ENCODE results near the gene COL8A2. TPM values are rescaled to one million over a fixed set of nuclear protein-coding genes. Genes with fewer than 3 reads are reported as not detected.

COL8A2 gene
- total RNA-seq, 1 experiment from 2014 or later: 0.24 TPM

- POLR2A ChIA-PET (ENCODE audit: low non-redundant PET): no interaction called here
Observed at GRCh38 chr1:36157115-36157903, 32.3 kb upstream of the COL8A2 start.

GRCh38 chr1:36156329-36157114 lies 31.5 kb upstream of the COL8A2 start:
- CTCF ChIA-PET: interaction anchor here (1.0 kb wide), 1 partner anchor 129 kb away, joined by 3 read pairs; no protein-coding TSS in a partner anchor

More at GRCh38 chr1:36157115-36157903, 32.3 kb upstream of the COL8A2 start:
- Histone ChIP-seq H3K4me3 (ENCODE audit: low read depth, low read length, poor library complexity, severe bottlenecking) (peak overlapping the region; percentile 100), H3K9me3 (ENCODE audit: low read depth, low read length, poor library complexity, severe bottlenecking) (no peaks in the 10 kb centered on the region), H3K4me1 (ENCODE audit: insufficient read depth, low read length, poor library complexity, severe bottlenecking) (peaks cover 51% of the 10 kb centered on the region), H3K36me3 (ENCODE audit: insufficient read depth, low read length, poor library complexity, severe bottlenecking) (no peaks in the 10 kb centered on the region), H3K27me3 (replicated peaks; ENCODE audit: insufficient read depth, low read depth, low read length, poor library complexity) (no peaks in the 10 kb centered on the region), H3K27ac (ENCODE audit: low read depth, low read length, poor library complexity, severe bottlenecking) (peak overlapping the region; percentile 98)
- BruUV-seq (replicated peaks): no TSS peak
- CTCF ChIA-PET: interaction anchor here (0.6 to 0.8 kb wide), 2 partner anchors 31 to 131 kb away, joined by 3 to 4 read pairs; no protein-coding TSS in a partner anchor
- DNase-seq (ENCODE audit: low spot score): no peak
- TF ChIP-seq CTCF (conservative IDR thresholded peaks at IDR 0.05; ENCODE audit: low read depth, low read length): no peak
- TF ChIP-seq EZH2 (IDR thresholded peaks at IDR 0.05; ENCODE audit: borderline replicate concordance, low read depth, low read length, poor library complexity, severe bottlenecking): no peak
- intact Hi-C loops (cut with micrococcal nuclease; ENCODE audit: unreplicated experiment): no loop called here

GRCh38 chr1:36155408-36156328 lies 30.6 kb upstream of the COL8A2 start, which contains the start of gene MAP7D1:
MAP7D1 (plus strand) TSS chr1:36156160; CDS start chr1:36156418, 258 bp downstream.
- Histone ChIP-seq H3K27me3 (replicated peaks; ENCODE audit: insufficient read depth, low read depth, low read length, poor library complexity) (no peaks in the 10 kb centered on the region), H3K4me3 (ENCODE audit: low read depth, low read length, poor library complexity, severe bottlenecking) (peak within 1 kb of the TSS; percentile 100), H3K9me3 (ENCODE audit: low read depth, low read length, poor library complexity, severe bottlenecking) (no peaks in the 10 kb centered on the region), H3K36me3 (ENCODE audit: insufficient read depth, low read length, poor library complexity, severe bottlenecking) (no peaks in the 10 kb centered on the region), H3K4me1 (ENCODE audit: insufficient read depth, low read length, poor library complexity, severe bottlenecking) (peaks cover 52% of the 10 kb centered on the region), H3K27ac (ENCODE audit: low read depth, low read length, poor library complexity, severe bottlenecking) (peak within 1 kb of the TSS; percentile 98)
- DNase-seq (ENCODE audit: low spot score): peak; percentile 90
- TF ChIP-seq EZH2 (IDR thresholded peaks at IDR 0.05; ENCODE audit: borderline replicate concordance, low read depth, low read length, poor library complexity, severe bottlenecking): no peak
- no peak for TF ChIP-seq CTCF (conservative IDR thresholded peaks at IDR 0.05; ENCODE audit: low read depth, low read length)
- intact Hi-C loops (cut with micrococcal nuclease; ENCODE audit: unreplicated experiment): no loop called here
- CTCF ChIA-PET: interaction anchor here (0.6 to 1.0 kb wide), 2 partner anchors 21 to 130 kb away, joined by 3 to 5 read pairs; no protein-coding TSS in a partner anchor
- BruUV-seq (replicated peaks): TSS peak; percentile 70
- POLR2A ChIA-PET (ENCODE audit: low non-redundant PET): interaction anchor here (0.7 kb wide), 1 partner anchor 85 kb away, joined by 7 read pairs; no protein-coding TSS in a partner anchor

More at GRCh38 chr1:36156329-36157114, 31.5 kb upstream of the COL8A2 start:
- TF ChIP-seq EZH2 (IDR thresholded peaks at IDR 0.05; ENCODE audit: borderline replicate concordance, low read depth, low read length, poor library complexity, severe bottlenecking): no peak
- peak overlapping the region; percentile 100 for H3K4me3 ChIP-seq (ENCODE audit: low read depth, low read length, poor library complexity, severe bottlenecking)
- H3K9me3 ChIP-seq (ENCODE audit: low read depth, low read length, poor library complexity, severe bottlenecking): no peaks in the 10 kb centered on the region
- H3K27me3 ChIP-seq (replicated peaks; ENCODE audit: insufficient read depth, low read depth, low read length, poor library complexity): no peaks in the 10 kb centered on the region
- H3K4me1 ChIP-seq (ENCODE audit: insufficient read depth, low read length, poor library complexity, severe bottlenecking): peaks cover 52% of the 10 kb centered on the region
- POLR2A ChIA-PET (ENCODE audit: low non-redundant PET): interaction anchor here (0.7 kb wide), 1 partner anchor 84 kb away, joined by 7 read pairs; no protein-coding TSS in a partner anchor
- peak overlapping the region; percentile 98 for H3K27ac ChIP-seq (ENCODE audit: low read depth, low read length, poor library complexity, severe bottlenecking)
- DNase-seq (ENCODE audit: low spot score): peak; percentile 72
- no peaks in the 10 kb centered on the region for H3K36me3 ChIP-seq (ENCODE audit: insufficient read depth, low read length, poor library complexity, severe bottlenecking)
- BruUV-seq (replicated peaks): no TSS peak
- intact Hi-C loops (cut with micrococcal nuclease; ENCODE audit: unreplicated experiment): no loop called here

All from A673 (cell line).